GM12872 (cell line): Measurements from ENCODE around the gene SEMA3F.

Experiments used
- CTCF ChIP-seq: IDR thresholded peaks from 3 replicates; pipeline ENCODE4 v1.5.1; 2011; ENCODE audit warnings: low read depth, mild to moderate bottlenecking, low read length, moderate library complexity; ENCODE audit not compliant: insufficient read depth

Gene SEMA3F

GRCh38 chr3:50169232-50169832 lies 14.2 kb downstream of the SEMA3F start:
- TF ChIP-seq CTCF = no peak

- TF ChIP-seq CTCF = no peak
Measured at GRCh38 chr3:50169858-50170257, 14.7 kb downstream of the SEMA3F start.

GRCh38 chr3:50170689-50171088 lies 15.6 kb downstream of the SEMA3F start:
- no peak for TF ChIP-seq CTCF

- TF ChIP-seq CTCF = no peak
Measured at GRCh38 chr3:50171540-50172301, 16.6 kb downstream of the SEMA3F start.

- no peak for TF ChIP-seq CTCF
Measured at GRCh38 chr3:50172626-50173220, 17.6 kb downstream of the SEMA3F start.

- 0 out of 3 replicates have a peak, but pooled peaks have one; percentile 16 for TF ChIP-seq CTCF
Measured at GRCh38 chr3:50173685-50174516, 18.8 kb downstream of the SEMA3F start.

GRCh38 chr3:50174517-50174895 lies 19.4 kb downstream of the SEMA3F start:
- TF ChIP-seq CTCF = no peak
